ENCODE measurements around the gene FARS2. TPM values are rescaled to one million over a fixed set of nuclear protein-coding genes. Genes with fewer than 3 reads are reported as not detected.

The FARS2 gene
- total and polyA plus RNA-seq, 2 donors (not counting 3 experiments of a cell fraction or from before 2014, with no cell fraction given) = 20.2 to 20.5 TPM

- Histone ChIP-seq H3K4me3 (replicated peaks in 1 of 3; ENCODE audit: insufficient read depth in 1 of 3, low read depth in 1 of 3, low read length in 3 of 3) (no peak overlapping the region), H3K9me3 (replicated peaks; ENCODE audit: control insufficient read depth, insufficient read depth, low read length) (peaks cover 2% of the 10 kb centered on the region), H3K36me3 (ENCODE audit: control insufficient read depth in 2 of 2, extremely low read depth in 1 of 2, insufficient read depth in 2 of 2, low read length in 2 of 2) (no peaks in the 10 kb centered on the region), H3K4me2 (ENCODE audit: insufficient read depth, low read length) (no peak overlapping the region), H3K4me1 (ENCODE audit: control insufficient read depth, extremely low read depth, insufficient read depth, low read length) (no peaks in the 10 kb centered on the region), H3K9ac (replicated peaks; ENCODE audit: extremely low read depth, insufficient read depth, low read length) (no peak overlapping the region), H3K79me2 (ENCODE audit: control insufficient read depth, insufficient read depth, low read length) (no peaks in the 10 kb centered on the region), H3K27me3 (ENCODE audit: control insufficient read depth in 2 of 2, insufficient read depth in 2 of 2, low read length in 2 of 2) (no peaks in the 10 kb centered on the region), H3K27ac (ENCODE audit: insufficient read depth, low read depth, low read length) (no peak overlapping the region), H4K20me1 (replicated peaks; ENCODE audit: control insufficient read depth, extremely low read depth, insufficient read depth, low read length) (no peaks in the 10 kb centered on the region), H3K9me1 (replicated peaks; ENCODE audit: control insufficient read depth, extremely low read depth, insufficient read depth, low read length) (peaks cover 3% of the 10 kb centered on the region), H2AFZ (ENCODE audit: low read depth, low read length) (no peak overlapping the region)
- CTCF ChIA-PET = interaction anchor here (2.6 kb wide), 1 partner anchor 10 kb away, joined by 9 read pairs; no protein-coding TSS in a partner anchor
- intact Hi-C loops (cut with micrococcal nuclease) (no loop called here), dilution Hi-C loops (cut with MboI; ENCODE audit: extremely low pct_ligation_motif_present, low sequenced_read_pairs) (no loop called here)
- no peak for FAIRE-seq
- TF ChIP-seq POLR2A (IDR thresholded peaks at IDR 0.05; ENCODE audit: low read depth, low read length) (no peak), POLR2AphosphoS5 (IDR thresholded peaks at IDR 0.05; ENCODE audit: insufficient read depth, low read depth, low read length) (no peak), GATA2 (IDR thresholded peaks at IDR 0.05; ENCODE audit: insufficient read depth, insufficient read length, low read depth, low read length) (no peak), CTCF (IDR thresholded peaks at IDR 0.05; ENCODE audit: extremely low read depth in 1 of 2, insufficient read depth in 1 of 2, low read depth in 1 of 2, low read length in 2 of 2) (no peak), MAX (IDR thresholded peaks at IDR 0.05; ENCODE audit: insufficient read depth, insufficient read length) (no peak), FOS (IDR thresholded peaks at IDR 0.05; ENCODE audit: borderline replicate concordance, insufficient read depth, low read length) (no peak), MYC (IDR thresholded peaks at IDR 0.05; ENCODE audit: low read depth, low read length) (no peak), EZH2 (IDR thresholded peaks at IDR 0.05; ENCODE audit: borderline replicate concordance, low read depth, low read length, severe bottlenecking) (no peak), JUN (IDR thresholded peaks at IDR 0.05; ENCODE audit: borderline replicate concordance, insufficient read depth, insufficient read length, low read depth) (no peak)
- BruUV-seq (replicated peaks) = no TSS peak
- POLR2A ChIA-PET = no interaction called here
- no peak for DNase-seq (ENCODE audit: low read depth, low spot score)
Measured at GRCh38 chr6:5754904-5755303, 493.6 kb downstream of the FARS2 start.
